ENCODE results near the gene ADCY2. TPM values are rescaled to one million over a fixed set of nuclear protein-coding genes. Genes with fewer than 3 reads are reported as not detected.

Gene ADCY2
- 0.36 to 0.95 TPM in 2 of 3 replicates, not detected in the other for total RNA-seq
- long read RNA-seq, full-length matches to known transcripts: 1 of 1 reads
- long read RNA-seq, partial matches to known transcripts: 0 of 1 reads
- long read RNA-seq, other reads (novel, unspliced or antisense): 0 of 1 reads

DNA sequence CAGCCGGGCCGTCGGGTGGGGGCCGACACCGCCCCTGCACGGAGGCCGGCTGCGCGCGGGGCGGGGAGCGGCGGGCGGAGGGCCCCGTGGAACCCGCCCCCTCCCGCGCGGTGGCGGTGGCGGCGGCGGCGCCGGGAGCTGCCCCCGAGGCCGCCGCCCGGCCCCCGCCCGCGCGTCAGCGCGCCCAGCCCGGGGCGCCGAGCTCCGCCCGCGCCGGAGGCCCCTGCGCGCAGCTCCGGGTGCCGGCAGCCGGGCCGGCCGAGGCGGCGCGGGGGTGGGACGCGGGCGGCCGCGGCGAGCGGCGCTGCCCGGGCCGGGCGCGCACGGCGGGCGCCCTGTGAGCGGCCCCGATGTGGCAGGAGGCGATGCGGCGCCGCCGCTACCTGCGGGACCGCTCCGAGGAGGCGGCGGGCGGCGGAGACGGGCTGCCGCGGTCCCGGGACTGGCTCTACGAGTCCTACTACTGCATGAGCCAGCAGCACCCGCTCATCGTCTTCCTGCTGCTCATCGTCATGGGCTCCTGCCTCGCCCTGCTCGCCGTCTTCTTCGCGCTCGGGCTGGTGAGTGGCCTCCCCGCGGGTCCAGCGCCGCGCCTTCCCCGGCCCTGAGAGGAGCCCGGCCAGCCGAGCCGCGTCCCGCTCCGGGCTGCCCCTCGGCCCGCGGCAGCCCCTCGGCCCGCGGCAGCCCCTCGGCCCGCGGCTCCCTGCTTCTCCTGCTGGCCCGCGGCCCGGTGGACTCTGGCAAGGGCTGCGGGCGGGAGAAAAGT lies at the start of gene ADCY2:
Gene ADCY2, plus strand, starts transcription at position 192 of the 766 bp plus-strand sequence. Its CDS starts 159 bp downstream, at position 351.
- TF ChIP-seq, protein P1, sequence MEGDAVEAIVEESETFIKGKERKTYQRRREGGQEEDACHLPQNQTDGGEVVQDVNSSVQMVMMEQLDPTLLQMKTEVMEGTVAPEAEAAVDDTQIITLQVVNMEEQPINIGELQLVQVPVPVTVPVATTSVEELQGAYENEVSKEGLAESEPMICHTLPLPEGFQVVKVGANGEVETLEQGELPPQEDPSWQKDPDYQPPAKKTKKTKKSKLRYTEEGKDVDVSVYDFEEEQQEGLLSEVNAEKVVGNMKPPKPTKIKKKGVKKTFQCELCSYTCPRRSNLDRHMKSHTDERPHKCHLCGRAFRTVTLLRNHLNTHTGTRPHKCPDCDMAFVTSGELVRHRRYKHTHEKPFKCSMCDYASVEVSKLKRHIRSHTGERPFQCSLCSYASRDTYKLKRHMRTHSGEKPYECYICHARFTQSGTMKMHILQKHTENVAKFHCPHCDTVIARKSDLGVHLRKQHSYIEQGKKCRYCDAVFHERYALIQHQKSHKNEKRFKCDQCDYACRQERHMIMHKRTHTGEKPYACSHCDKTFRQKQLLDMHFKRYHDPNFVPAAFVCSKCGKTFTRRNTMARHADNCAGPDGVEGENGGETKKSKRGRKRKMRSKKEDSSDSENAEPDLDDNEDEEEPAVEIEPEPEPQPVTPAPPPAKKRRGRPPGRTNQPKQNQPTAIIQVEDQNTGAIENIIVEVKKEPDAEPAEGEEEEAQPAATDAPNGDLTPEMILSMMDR (IDR thresholded peaks at IDR 0.05): no peak
- Mint-ChIP-seq H3K27ac (ENCODE audit: unreplicated experiment) (no peak within 1 kb of the TSS), H3K36me3 (ENCODE audit: low read depth) (no peaks in the 10 kb centered on the region), H3K9me3 (ENCODE audit: low read depth) (no peaks in the 10 kb centered on the region), H3K4me3 (ENCODE audit: unreplicated experiment) (peak within 1 kb of the TSS; percentile 57), H3K27me3 (ENCODE audit: low read depth) (peaks cover 32% of the 10 kb centered on the region), H3K4me1 (ENCODE audit: low read depth) (peaks cover 6% of the 10 kb centered on the region)
- no peak for DNase-seq (ENCODE audit: low spot score)

DNA sequence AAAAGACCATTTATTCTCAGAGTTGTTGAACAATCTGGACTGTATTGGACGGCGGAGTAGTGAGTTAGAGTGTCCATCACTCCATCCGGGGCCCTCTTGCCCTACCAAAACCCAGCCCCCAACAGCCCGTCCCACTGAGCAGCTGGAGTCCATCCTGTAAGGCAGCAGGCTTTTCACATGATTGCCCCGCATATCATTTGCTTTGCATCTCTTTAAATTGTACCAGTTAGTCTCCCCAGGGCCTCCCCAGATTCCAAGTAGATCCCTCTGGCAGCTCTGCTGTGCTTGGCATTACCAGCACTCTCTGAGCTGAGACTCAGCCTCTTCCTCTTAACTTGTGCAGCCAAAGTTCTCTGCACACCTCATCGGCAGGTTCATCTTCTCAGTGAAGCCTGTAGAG lies 48.6 kb upstream of the ADCY2 start:
- H3K27me3 Mint-ChIP-seq (ENCODE audit: low read depth): no peaks in the 10 kb centered on the region

DNA sequence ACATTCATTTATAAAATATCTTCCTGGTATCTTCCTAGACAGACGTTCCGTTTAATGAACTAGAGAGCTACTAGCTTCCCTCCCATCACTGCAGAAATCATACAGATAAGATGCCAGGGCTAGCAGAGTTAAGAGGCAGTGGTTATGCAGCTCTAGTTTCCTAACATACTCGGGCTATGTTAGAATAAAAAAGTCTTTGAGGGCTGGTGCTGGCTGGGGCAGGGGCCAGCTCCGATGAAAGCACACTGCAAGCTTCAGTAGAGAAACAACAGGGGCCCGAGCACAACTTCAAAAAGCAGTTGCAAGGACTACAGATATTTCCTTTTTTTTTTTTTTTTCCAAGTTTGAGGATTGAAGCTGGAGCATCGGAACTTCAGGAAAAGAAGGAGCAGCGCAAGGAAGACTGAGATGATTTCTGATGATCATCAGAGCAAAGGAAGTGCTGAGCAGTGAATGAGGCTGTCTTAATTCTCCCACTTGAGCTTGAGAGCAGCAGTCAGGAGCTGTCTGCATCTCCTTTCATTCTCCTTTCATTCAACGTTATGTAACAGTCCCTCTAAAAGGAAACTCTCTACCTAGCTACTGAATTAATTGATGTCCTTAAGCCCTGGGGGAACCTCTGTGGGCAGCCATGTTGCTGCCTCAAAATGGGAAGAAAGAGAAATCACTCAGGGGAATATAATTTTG lies 47.6 kb upstream of the ADCY2 start:
- TF ChIP-seq, protein P1 (IDR thresholded peaks at IDR 0.05): no peak

More for the DNA sequence above, 48.6 kb upstream of the ADCY2 start:
- no peaks in the 10 kb centered on the region for H3K36me3 Mint-ChIP-seq (ENCODE audit: low read depth)
- DNase-seq (ENCODE audit: low spot score): no peak
- H3K27ac Mint-ChIP-seq (ENCODE audit: unreplicated experiment): no peak overlapping the region
- peaks cover 10% of the 10 kb centered on the region for H3K9me3 Mint-ChIP-seq (ENCODE audit: low read depth)
- no peak overlapping the region for H3K4me3 Mint-ChIP-seq (ENCODE audit: unreplicated experiment)
- no peaks in the 10 kb centered on the region for H3K4me1 Mint-ChIP-seq (ENCODE audit: low read depth)
- TF ChIP-seq, protein P1 (IDR thresholded peaks at IDR 0.05): no peak

DNA sequence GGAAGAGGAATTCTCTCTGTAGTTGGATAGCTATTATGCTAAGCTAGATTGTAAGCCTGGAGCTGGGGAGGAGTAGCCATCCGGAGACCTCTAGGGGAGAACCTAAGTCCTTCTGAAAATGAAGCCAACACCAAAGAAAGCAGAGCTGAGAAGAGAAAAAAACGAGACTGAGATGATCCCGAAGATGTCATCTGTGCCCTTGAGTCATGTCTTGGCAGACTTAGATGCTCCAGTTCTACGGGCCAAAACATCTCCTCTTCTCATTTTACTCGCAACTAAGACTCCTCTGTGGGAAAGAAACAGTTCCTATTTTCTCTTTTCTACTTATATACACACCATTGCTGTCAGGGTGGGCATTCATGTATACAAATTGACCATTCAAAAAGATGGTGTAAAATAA lies 34.3 kb upstream of the ADCY2 start:
- Mint-ChIP-seq H3K4me1 (ENCODE audit: low read depth) (no peaks in the 10 kb centered on the region), H3K9me3 (ENCODE audit: low read depth) (peaks cover 12% of the 10 kb centered on the region), H3K36me3 (ENCODE audit: low read depth) (no peaks in the 10 kb centered on the region), H3K27me3 (ENCODE audit: low read depth) (no peaks in the 10 kb centered on the region), H3K4me3 (ENCODE audit: unreplicated experiment) (no peak overlapping the region), H3K27ac (ENCODE audit: unreplicated experiment) (no peak overlapping the region)
- DNase-seq (ENCODE audit: low spot score): no peak
- TF ChIP-seq, protein P1 (IDR thresholded peaks at IDR 0.05): no peak

More for the DNA sequence above, 47.6 kb upstream of the ADCY2 start:
- Mint-ChIP-seq H3K36me3 (ENCODE audit: low read depth) (no peaks in the 10 kb centered on the region), H3K27me3 (ENCODE audit: low read depth) (no peaks in the 10 kb centered on the region), H3K9me3 (ENCODE audit: low read depth) (peaks cover 7% of the 10 kb centered on the region), H3K27ac (ENCODE audit: unreplicated experiment) (no peak overlapping the region), H3K4me1 (ENCODE audit: low read depth) (no peaks in the 10 kb centered on the region), H3K4me3 (ENCODE audit: unreplicated experiment) (no peak overlapping the region)
- no peak for DNase-seq (ENCODE audit: low spot score)

DNA sequence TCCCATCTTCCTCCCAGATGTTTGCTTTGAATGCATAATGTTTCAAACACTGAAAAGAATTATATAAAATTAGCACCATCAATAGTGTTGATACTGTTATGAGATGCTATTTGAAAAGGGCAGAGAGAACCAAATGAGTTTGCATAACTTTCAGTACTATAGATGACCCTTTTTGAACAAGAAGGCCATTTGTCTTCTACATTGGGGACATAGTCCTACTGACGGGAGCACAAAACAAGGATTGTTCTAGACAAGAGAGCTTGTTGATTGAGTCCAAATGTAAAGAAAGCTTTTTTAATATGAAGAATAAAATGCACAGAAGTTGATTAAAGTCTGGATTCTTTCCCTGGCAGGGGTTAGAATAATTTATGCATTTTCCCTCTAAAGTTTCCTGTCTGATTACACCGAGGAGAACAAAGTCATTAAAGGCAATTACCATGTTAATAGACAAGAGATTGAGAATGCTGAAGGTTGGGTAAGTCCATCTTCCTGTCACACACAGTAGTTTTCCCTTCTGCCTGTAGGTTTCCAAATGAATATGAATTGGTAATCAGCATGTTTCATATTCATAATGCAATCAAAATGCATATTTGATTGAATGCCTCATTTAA lies 32.8 kb upstream of the ADCY2 start:
- H3K27me3 Mint-ChIP-seq (ENCODE audit: low read depth): no peaks in the 10 kb centered on the region
- no peak overlapping the region for H3K4me3 Mint-ChIP-seq (ENCODE audit: unreplicated experiment)
- H3K27ac Mint-ChIP-seq (ENCODE audit: unreplicated experiment): no peak overlapping the region
- peaks cover 7% of the 10 kb centered on the region for H3K9me3 Mint-ChIP-seq (ENCODE audit: low read depth)
- no peaks in the 10 kb centered on the region for H3K36me3 Mint-ChIP-seq (ENCODE audit: low read depth)
- no peaks in the 10 kb centered on the region for H3K4me1 Mint-ChIP-seq (ENCODE audit: low read depth)
- DNase-seq (ENCODE audit: low spot score): no peak
- TF ChIP-seq, protein P1 (IDR thresholded peaks at IDR 0.05): no peak

Measured in chondrocyte (in vitro differentiated cells).